GM21423 (cell line): Measurements from ENCODE around the gene CCL11.
"Not testable (repeated sequence)": the region's sequence is repeated elsewhere in the genome, so short reads cannot be mapped to it uniquely, and the experiment has no call there.

Experiments
- ATAC-seq: cut with Tn5 transposase; IDR thresholded peaks from one replicate; pipeline ENCODE4 v1.9.1; 2021; ENCODE audit warnings: mild to moderate bottlenecking, moderate library complexity; ENCODE audit not compliant: unreplicated experiment

The CCL11 gene

DNA sequence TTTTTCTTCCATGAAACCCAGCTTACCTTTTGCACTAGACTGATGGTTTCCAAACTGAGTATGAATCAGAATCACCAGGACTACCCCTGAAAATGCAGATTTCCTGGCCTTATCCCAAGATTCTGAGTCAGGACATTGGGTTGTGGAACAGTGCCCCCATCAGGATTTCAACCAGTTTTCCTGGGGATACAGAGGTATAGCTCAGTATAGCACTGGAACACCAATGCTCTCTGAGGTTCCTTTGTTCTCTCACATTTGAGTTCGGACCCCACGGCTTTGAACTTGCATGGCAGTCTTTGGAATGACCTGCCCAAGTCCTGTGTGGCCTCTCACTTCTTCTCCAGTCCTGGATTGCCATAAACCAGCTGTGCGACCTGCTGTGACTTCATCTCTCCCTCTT is 20.9 kb downstream of the CCL11 start:
- no peak for ATAC-seq

DNA sequence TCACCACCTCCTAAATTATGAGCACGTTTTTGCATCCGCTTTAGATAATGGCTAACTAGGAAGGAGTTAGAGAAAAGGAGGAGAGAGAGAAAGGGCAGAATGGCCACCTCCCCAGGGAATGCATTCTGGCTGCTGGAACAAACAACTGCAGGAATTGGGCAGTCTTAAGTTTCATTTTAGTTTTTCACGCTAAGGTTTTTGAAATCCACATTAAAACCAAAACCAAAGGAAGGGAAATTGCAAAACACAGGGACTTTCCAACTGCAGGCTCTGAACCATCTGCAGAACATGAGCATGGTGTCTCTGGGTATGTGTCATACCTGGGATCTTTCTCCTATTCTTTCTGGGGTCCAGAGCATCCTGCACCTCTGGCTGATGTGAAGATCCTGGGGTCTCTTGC is 21.6 kb downstream of the CCL11 start:
- no peak for ATAC-seq

DNA sequence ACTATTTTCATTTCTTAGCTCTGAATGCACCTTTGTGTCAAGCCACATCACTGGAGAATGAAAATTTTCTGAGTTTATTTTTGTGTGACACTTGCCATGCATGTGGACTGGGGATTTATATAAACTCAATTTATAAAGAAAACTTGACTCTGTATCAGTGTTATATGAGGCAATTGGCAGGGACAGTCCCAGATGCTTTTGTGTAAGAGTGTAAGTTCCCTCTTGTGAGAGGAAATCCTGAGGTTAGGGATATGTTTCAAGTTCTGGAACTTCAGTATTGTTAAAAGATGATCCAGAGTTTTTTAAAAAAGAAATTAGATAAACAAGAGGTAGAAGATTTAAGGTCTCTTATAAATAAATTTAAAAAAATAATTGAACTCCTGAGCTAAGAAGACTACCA is 22.8 kb downstream of the CCL11 start:
- ATAC-seq, result no peak

DNA sequence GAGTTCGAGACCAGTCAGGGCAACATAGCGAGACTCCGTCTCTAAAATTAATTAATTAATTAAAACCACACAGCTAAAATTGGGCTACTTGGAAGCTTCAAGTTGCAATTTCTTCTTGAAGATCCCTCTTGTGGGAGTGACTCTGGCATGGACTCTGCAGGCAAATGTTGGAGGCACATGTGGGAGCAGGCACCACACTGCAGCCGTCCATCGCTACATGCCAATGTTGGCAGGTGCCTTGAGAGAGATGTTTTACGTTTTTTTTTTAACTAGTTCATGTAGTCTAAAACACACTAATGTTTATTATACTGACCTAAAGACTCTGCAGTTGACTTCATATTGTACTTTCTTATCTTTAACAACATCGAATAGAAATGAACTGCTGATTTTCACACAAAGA is 25.7 kb downstream of the CCL11 start:
- ATAC-seq, result no peak

DNA sequence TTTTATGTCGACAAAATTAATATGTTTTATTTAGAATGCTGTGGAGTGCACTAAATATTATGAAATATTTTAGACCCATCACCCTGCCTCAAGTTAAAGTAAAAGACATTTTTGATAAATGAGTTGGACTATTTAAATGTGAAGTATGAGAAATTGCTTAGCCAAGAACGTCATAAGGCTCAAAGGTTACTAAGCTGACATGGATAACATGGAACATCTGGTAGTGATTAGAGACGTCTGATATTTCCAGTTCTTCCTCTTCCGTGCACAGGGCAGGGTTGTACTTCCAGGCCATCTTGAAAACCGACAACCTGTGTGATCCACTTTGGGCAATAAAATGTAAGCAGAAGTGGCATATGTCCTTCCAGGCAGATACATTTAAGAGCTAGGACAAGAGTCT is 26.5 kb downstream of the CCL11 start:
- ATAC-seq, result no peak

DNA sequence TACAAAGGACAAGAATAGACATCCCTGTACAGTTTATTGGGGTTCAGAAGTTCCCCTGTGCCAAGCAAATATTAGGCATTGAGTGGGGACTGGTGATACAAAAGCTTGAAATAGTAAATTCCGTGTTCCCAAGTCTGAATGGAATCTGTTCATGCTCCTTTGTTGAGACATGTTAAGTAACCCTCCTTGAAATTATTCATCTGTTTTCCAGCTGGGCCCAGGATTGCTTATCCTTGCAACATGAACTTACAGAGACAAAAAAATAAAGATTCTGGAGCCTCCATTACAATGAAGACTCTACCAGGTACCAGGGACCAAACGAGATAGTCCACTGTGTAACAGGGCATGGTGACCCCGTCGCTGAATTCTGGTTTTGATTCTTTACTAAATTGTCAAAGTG is 27.6 kb downstream of the CCL11 start:
- no peak for ATAC-seq

DNA sequence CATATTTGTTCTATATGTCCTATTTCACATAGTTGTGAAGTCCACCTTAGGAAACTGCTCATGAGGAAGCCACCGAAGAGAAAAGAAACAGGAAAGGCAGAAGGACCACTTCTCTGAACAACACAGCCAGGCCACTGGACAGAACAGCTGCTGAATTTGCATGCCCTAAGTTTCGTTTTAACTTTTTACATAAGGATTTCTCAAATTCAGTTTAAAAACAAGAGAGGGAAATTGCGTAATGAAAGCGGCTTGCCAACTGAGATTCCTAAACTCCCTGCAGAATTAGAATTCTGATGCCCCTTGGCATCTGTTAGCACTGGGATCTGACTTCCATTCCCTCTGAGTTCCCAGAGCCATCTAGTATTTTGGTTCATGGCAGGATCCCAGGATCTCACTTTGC is 28.7 kb downstream of the CCL11 start:
- no peak for ATAC-seq

DNA sequence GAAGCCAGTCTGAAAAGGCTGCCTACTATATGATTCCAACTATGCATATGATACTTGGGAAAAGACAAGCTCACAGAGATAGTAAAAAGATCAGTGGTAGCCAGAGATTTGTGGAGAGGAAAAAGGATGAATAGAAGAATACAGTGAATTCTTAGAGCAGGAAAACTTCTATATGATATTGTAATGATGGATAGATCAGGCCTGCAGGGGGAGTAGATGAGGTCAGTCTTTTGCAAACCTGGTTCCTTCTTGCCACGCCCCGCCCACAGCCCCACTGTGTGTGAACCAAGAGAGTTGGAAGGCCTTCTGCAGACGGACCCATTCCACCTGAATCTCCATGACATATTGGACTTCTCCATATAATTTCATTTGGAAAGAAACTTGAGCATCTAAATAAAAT is 32.9 kb downstream of the CCL11 start:
- ATAC-seq, result no peak

DNA sequence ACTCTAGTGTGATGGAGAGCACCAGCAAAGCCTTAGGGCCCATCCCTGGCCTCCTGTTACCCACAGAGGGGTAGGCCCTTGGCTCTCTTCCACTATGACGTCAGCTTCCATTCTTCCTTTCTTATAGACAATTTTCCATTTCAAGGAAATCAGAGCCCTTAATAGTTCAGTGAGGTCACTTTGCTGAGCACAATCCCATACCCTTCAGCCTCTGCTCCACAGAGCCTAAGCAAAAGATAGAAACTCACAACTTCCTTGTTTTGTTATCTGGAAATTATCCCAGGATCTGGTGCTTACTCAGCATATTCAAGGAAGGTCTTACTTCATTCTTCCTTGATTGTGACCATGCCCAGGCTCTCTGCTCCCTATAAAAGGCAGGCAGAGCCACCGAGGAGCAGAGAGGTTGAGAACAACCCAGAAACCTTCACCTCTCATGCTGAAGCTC is 33.5 kb downstream of the CCL11 start, which contains the start of gene CCL8:
Gene CCL8 (plus strand): TSS at position 397 of the 445 bp plus-strand sequence. CDS start 67 bp downstream, outside the sequence.
- ATAC-seq, result no peak

DNA sequence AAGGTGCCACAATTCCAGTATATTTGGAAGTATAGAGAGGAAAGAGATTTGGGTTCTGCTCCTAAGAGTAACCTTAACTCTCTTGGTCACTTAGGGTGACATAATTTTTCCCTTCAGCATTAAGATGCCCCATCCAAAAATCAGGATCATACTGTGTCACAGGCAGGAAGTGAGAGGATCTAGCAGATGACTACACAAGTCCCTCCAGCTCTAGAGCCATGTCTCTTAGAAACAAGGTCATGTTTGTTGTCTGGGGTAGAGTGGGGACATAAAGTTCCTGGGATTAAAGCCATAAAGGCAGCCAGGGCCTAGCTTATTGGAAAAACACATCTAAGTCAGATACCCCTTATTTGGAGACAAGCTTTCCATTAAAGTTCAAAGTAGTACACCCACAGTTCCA is 36.4 kb downstream of the CCL11 start:
- ATAC-seq, result no peak

DNA sequence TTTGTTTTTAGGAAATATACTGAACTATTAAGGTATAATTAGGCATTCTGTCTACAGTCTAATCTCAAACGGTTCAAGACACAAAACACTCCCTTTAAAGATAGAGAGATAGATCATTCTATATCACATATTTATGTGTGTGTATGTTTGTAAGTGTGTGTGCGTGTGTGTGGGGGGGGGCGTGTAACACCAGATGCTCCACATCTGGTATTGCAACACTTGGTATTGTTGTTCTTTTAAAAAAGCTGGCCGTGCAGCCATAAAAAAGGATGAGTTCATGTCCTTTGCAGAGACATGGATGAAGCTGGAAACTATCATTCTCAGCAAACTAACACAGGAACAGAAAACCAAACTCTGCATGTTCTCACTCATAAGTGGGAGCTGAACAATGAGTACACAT is 42.0 kb downstream of the CCL11 start:
- not testable (repeated sequence) for ATAC-seq

DNA sequence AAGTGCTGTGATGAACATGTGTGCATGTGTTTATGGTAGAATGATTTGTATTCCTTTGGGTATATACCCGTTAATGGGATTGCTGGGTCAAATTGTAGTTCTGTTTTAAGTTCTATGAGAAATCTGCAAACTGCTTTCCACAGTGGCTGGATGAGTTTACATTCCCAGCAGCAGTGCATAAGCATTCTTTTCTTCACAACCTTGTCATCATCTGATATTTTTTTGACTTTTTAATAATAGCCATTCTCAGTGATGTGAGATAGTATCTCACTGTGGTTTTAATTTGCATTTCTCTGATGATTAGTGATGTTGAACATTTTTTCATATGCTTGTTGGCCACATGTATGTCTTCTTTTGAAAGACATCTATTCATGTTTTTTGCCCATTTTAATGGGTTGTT is 52.2 kb downstream of the CCL11 start:
- ATAC-seq, result no peak
